Stimulated activated CD4-positive, alpha-beta T cell treated with anti-CD3 and anti-CD28 coated beads, Interleukin-15, amount 100 ng/mL, for 48 hours (primary cell): ENCODE data around the gene AKR1B1.
A peak's percentile ranks its signal among the peaks of the same experiment; 100 is the strongest.

Experiments
- DNase-seq, 2 donors: peaks; one replicate each; pipeline ENCODE4 v3.0.0-alpha.2; 2020; ENCODE audit warnings: low read depth in 2 of 2

AKR1B1 gene

GRCh38 chr7:134444198-134444960, 14.5 kb downstream of the AKR1B1 start:
- no peak for DNase-seq

GRCh38 chr7:134443396-134444070, 15.4 kb downstream of the AKR1B1 start:
- DNase-seq = no peak

- DNase-seq = no peak
Measured at GRCh38 chr7:134442441-134443220, 16.3 kb downstream of the AKR1B1 start.

- no peak for DNase-seq
Measured at GRCh38 chr7:134441264-134441663, 17.6 kb downstream of the AKR1B1 start.

- DNase-seq = no peak
Measured at GRCh38 chr7:134440476-134440875, 18.4 kb downstream of the AKR1B1 start.

- no peak for DNase-seq
Measured at GRCh38 chr7:134440067-134440466, 18.8 kb downstream of the AKR1B1 start.

GRCh38 chr7:134438946-134439345, 20.0 kb downstream of the AKR1B1 start:
- no peak for DNase-seq

- DNase-seq = no peak
Measured at GRCh38 chr7:134435161-134435920, 23.6 kb downstream of the AKR1B1 start.

GRCh38 chr7:134434701-134435100, 24.2 kb downstream of the AKR1B1 start:
- no peak for DNase-seq

GRCh38 chr7:134433430-134433829, 25.5 kb downstream of the AKR1B1 start:
- no peak for DNase-seq

GRCh38 chr7:134432296-134433152, 26.4 kb downstream of the AKR1B1 start:
- peak; percentile 62 to 63 for DNase-seq

GRCh38 chr7:134431815-134432214, 27.1 kb downstream of the AKR1B1 start:
- DNase-seq = no peak

GRCh38 chr7:134429481-134429880, 29.4 kb downstream of the AKR1B1 start:
- no peak for DNase-seq

- no peak for DNase-seq
Measured at GRCh38 chr7:134428942-134429341, 30.0 kb downstream of the AKR1B1 start.

- no peak for DNase-seq
Measured at GRCh38 chr7:134427896-134428295, 31.0 kb downstream of the AKR1B1 start.

- no peak for DNase-seq
Measured at GRCh38 chr7:134425777-134426176, 33.1 kb downstream of the AKR1B1 start.

- DNase-seq = no peak
Measured at GRCh38 chr7:134422638-134423037, 36.3 kb downstream of the AKR1B1 start.

- no peak for DNase-seq
Measured at GRCh38 chr7:134422008-134422407, 36.9 kb downstream of the AKR1B1 start.

- no peak for DNase-seq
Measured at GRCh38 chr7:134420424-134421125, 38.3 kb downstream of the AKR1B1 start.

GRCh38 chr7:134419875-134420274, 39.0 kb downstream of the AKR1B1 start:
- DNase-seq = no peak
